SKM-1 treated with dmso at 0.1 percent for 144 hours (cell line): ENCODE results near the gene NCBP3.
A peak's percentile ranks its signal among the peaks of the same experiment; 100 is the strongest.

Source experiments
- DNase-seq: peaks from one replicate; lab custom pipeline; 2025; ENCODE audit not compliant: unreplicated experiment; lab: John Stamatoyannopoulos, UW

The NCBP3 gene

GRCh38 chr17:3845621-3846436 lies at the start of gene NCBP3:
Gene NCBP3 (minus strand): TSS chr17:3846246. CDS start chr17:3846223, 23 bp downstream.
- peak; percentile 65 for DNase-seq

GRCh38 chr17:3895354-3895753 lies 49.3 kb upstream of the NCBP3 start:
- DNase-seq: no peak

GRCh38 chr17:3894911-3895343 lies 48.9 kb upstream of the NCBP3 start:
- no peak for DNase-seq

GRCh38 chr17:3894188-3894587 lies 48.1 kb upstream of the NCBP3 start:
- no peak for DNase-seq

- no peak for DNase-seq
Observed at GRCh38 chr17:3893720-3894116, 47.7 kb upstream of the NCBP3 start.

GRCh38 chr17:3893003-3893719 lies 47.1 kb upstream of the NCBP3 start, which contains the start of gene CAMKK1:
Gene CAMKK1 (minus strand): TSS chr17:3893053. CDS start chr17:3885687, 7,366 bp downstream.
- peak; percentile 69 for DNase-seq

- DNase-seq: peak; percentile 35
Observed at GRCh38 chr17:3892095-3892998, 46.3 kb upstream of the NCBP3 start.

- no peak for DNase-seq
Observed at GRCh38 chr17:3891626-3892094, 45.6 kb upstream of the NCBP3 start.

- DNase-seq: no peak
Observed at GRCh38 chr17:3890878-3891219, 44.8 kb upstream of the NCBP3 start.

- no peak for DNase-seq
Observed at GRCh38 chr17:3890082-3890877, 44.2 kb upstream of the NCBP3 start.

GRCh38 chr17:3889325-3890012 lies 43.4 kb upstream of the NCBP3 start:
- DNase-seq: no peak

- DNase-seq: no peak
Observed at GRCh38 chr17:3888343-3889171, 42.5 kb upstream of the NCBP3 start.

- no peak for DNase-seq
Observed at GRCh38 chr17:3887804-3888203, 41.8 kb upstream of the NCBP3 start.

GRCh38 chr17:3887394-3887793 lies 41.3 kb upstream of the NCBP3 start:
- DNase-seq: no peak

- peak; percentile 51 for DNase-seq
Observed at GRCh38 chr17:3886776-3887175, 40.7 kb upstream of the NCBP3 start.

- DNase-seq: no peak
Observed at GRCh38 chr17:3885970-3886369, 39.9 kb upstream of the NCBP3 start.

GRCh38 chr17:3885271-3885670 lies 39.2 kb upstream of the NCBP3 start:
- no peak for DNase-seq

GRCh38 chr17:3884188-3884587 lies 38.1 kb upstream of the NCBP3 start:
- DNase-seq: no peak

- no peak for DNase-seq
Observed at GRCh38 chr17:3882276-3882675, 36.2 kb upstream of the NCBP3 start.
